Activated T-helper 1 cell treated with Interleukin-2 at 50 U/mL for 16 hours (primary cell): Measurements from ENCODE around the gene C1orf116.

ENCODE experiments used
- DNase-seq: peaks from one replicate; pipeline ENCODE4 v3.0.0-alpha.2; 2020; ENCODE audit warnings: low read depth

C1orf116 gene

GRCh38 chr1:206987873-206988272 is 44.7 kb downstream of the C1orf116 start:
- no peak for DNase-seq

GRCh38 chr1:206986885-206987284 is 45.7 kb downstream of the C1orf116 start:
- no peak for DNase-seq

- DNase-seq, result no peak
Observed at GRCh38 chr1:206986402-206986801, 46.2 kb downstream of the C1orf116 start.

- DNase-seq, result no peak
Observed at GRCh38 chr1:206985162-206985749, 47.3 kb downstream of the C1orf116 start.

GRCh38 chr1:206982216-206982615 is 50.3 kb downstream of the C1orf116 start:
- peak; percentile 31 for DNase-seq

GRCh38 chr1:206979379-206980043 is 53.0 kb downstream of the C1orf116 start:
- DNase-seq, result no peak

GRCh38 chr1:206978259-206978658 is 54.3 kb downstream of the C1orf116 start:
- DNase-seq, result no peak

GRCh38 chr1:206975306-206975705 is 57.2 kb downstream of the C1orf116 start:
- no peak for DNase-seq

- no peak for DNase-seq
Observed at GRCh38 chr1:206974140-206974539, 58.4 kb downstream of the C1orf116 start.

GRCh38 chr1:206972728-206973127 is 59.8 kb downstream of the C1orf116 start:
- no peak for DNase-seq

- DNase-seq, result no peak
Observed at GRCh38 chr1:206971029-206971655, 61.4 kb downstream of the C1orf116 start.

GRCh38 chr1:206970446-206970845 is 62.1 kb downstream of the C1orf116 start, which contains the start of gene FCAMR:
FCAMR (minus strand) TSS chr1:206970460; CDS start chr1:206970125, 335 bp downstream.
- no peak for DNase-seq

GRCh38 chr1:206969090-206969489 is 63.5 kb downstream of the C1orf116 start:
- no peak for DNase-seq
